Activated T-cell treated with anti-CD3 and anti-CD28 coated beads for 48 hours (primary cell): Measurements from ENCODE around the gene CCER1.

Experiments used
- DNase-seq: peaks from one replicate; pipeline ENCODE4 v3.0.0-alpha.2; 2020; ENCODE audit warnings: low read depth

The CCER1 gene

DNA sequence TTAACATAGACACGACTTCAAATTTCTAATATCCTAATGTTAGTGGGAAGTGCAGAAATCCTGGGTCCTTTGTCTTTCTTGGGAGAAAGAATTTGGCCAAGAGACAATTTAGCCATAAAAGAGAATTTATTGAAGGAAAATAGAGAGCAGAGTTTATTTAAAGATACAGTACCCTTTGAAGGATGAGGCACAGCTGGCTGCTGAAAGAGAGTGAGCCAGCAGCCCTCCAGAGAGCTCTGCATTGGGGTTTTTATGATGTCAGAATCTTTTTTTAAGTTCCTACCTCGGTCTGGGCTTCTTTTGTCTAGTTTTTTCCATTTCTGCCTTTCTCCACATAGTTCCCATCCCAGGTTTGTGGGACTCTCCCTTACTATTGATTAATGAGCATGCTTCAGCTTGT is 37.5 kb downstream of the CCER1 start:
- DNase-seq: no peak

DNA sequence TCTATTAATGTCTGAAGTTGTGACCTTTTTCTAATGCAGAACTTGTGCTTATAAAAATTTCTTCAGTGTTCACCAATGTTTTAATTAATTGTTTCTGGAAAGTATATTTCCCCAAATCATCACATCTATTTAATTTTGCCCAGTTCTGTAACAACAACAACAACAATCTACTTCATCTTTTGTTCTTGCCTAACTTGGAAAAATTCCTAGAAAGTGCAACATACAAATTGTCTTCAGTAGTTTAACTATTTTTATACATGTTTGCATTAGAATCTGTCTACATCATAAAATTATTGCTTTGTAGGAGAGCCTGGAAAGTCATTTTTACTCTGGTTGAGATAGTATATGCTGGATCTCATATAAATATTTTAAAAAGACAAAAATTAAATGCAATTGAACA is 38.5 kb downstream of the CCER1 start:
- DNase-seq: no peak

DNA sequence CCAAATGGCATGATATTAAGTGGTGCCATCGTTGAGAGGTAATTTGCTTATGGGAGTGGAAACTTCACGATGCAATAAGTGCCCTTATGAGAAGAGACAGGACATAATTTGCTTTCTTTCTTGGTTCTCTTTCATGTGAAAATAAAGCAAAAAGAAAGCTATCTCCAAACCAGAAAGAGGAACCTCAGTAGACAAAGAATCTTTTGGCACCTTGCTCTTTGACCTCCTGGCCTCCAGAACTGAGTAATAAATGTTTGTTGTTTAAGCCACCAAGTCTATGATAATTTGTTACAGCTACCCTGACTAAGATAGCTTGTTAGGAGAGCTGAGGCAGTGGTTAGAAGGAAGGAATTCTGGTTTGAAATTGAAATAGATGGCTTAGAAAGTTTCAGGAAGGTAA is 39.6 kb downstream of the CCER1 start:
- DNase-seq: no peak

DNA sequence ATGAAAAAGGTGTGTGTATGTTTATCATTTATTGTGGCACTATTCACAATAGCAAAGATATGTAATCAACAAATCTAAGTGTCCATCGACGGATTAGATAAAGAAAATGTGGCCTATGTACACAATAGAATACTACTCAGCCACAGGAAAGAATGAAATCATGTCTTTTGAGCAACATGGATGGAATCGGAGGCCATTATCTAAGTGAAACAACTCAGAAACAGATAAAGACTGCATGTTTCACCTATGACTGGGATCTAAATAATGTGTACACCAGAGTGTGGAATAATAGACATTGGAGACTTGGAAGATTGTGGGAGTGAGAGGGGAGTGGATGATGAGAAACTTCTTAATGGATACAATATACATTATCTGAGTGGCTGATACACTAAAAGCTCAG is 44.0 kb downstream of the CCER1 start:
- no peak for DNase-seq

GRCh38 chr12:90909069-90909770 is 45.8 kb downstream of the CCER1 start:
- DNase-seq: no peak

DNA sequence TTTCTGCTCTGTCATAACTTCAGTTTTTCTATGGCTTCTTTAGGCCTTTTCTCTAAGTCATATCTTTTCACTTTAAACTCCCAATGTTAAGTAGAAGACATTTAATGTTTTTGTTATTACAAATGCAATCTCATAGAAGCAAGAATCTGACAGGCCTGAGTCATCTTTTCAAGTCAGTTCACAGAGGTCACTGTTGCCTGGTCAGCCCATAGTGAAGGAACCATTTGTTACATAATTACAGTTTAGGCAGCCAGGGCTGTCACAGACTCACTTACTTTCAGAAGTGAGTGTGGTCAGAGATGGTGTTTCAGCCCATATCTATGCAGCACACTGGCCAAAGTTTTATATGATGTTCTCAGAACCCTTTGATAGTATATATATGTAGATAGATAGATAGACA is 46.5 kb downstream of the CCER1 start:
- DNase-seq: no peak

DNA sequence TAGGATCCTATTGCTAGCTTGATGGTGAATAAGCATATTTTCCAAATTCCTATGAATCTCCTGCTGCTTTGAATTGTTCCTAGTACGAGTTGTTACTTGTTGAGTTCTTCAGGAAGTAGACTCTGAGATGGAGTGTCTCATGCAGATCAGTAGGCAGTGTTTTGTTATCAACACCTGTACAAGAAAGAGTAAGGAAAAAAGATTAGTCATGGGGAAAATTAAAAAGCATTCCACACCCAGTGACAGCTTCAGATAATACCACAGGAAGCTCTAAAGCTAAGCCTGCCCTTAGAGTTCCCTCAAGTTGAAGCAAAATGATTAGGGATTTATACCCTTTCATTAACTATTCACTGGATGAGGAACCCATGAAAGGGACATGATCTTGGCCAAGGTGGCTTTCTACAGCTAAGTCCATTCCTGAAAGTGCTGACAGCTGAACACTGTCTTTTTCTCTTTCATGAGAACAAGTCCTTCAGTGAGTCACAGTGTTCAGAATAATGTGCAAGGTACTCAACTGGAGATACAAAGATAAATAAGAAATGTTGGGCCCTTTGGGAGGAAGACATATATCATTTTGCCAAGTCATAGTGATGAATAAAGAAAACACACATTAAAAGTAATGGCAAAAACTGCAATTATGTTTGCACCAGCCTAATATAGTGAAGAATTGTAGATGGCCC is 49.1 kb downstream of the CCER1 start:
- DNase-seq: no peak

- no peak for DNase-seq
Measured at GRCh38 chr12:90902596-90902995, 52.4 kb downstream of the CCER1 start.
